ENCODE results near the gene MAGI1.
"Not testable (repeated sequence)": the region's sequence is repeated elsewhere in the genome, so short reads cannot be mapped to it uniquely, and the experiment has no call there.

Gene MAGI1

DNA sequence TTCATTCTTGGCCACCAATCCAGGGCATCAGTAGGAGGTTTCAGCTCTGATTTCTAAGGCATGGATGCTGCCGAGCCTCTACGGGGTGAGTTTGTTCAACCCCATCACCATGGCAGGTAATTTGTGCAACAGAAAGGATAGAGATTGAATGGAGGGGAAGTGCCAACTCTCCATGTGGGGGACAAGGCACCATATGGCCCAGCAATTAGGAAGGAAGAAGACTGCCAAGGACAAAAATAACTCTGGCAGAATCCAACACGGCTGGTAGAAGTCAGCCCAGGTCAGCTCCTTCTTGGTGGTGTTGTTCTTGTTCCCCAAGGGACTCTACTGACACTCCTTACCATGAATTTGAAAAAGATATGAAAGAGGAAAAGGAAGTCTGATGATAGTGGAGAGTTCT lies 503.9 kb downstream of the MAGI1 start:
- DNase-seq (ENCODE audit: low read depth in 3 of 3) = no peak

DNA sequence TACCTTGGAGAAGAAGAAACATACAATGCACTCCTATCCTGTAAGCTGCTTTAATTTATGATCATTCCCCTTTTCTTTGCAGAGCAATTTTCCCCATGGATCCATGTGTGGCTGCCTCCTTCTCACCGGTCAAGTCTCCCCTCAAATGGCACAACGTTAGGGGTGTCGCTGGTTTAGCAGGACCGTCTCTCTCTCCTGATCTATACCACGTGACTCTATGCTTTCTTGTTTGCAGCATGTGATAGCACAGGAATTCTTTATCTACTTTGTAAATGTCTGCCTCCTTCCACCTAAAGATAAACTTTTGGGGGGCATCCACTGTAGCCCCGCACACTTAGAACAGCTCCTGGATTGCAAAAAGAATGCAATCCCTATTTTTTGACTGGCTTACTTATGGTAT lies 506.0 kb downstream of the MAGI1 start:
- DNase-seq (ENCODE audit: low read depth in 3 of 3) = no peak

DNA sequence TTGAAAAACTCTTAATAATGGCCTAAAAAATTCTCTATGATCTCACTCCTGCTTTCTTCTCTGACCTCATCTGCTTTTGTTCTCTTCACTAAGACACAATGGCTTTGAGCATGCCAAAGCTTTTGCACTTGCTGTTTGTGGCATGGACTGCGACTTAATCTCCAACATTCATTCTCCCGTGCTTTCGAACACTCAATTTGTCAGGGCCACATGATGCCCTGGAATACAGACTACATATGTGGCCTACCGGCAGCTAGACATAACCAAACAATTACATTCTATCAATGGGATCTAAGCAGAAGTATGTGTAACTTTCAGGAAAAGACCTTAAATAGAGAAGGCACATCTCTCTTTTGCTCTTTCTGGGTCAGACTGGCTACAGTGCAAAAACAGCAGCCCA lies 506.5 kb downstream of the MAGI1 start:
- no peak for DNase-seq (ENCODE audit: low read depth in 3 of 3)

DNA sequence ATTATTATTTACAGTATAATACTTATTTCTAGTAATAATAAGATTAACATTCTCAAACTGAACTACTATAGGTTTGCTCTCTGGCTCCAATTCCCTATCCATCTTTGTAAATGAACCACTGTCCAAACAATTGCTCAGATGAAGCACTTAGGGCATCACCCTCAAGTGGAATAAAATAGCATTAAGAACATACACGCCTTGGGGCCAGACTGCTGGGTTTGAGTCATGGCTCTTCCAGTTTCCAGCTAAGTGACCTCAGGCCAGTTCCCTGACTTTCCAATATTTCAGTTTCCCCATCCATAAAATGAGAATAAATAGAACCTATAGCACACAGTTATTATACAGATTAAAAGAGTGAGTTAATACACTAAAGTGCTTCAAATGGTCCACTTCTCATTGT lies 507.2 kb downstream of the MAGI1 start:
- no peak for DNase-seq (ENCODE audit: low read depth in 3 of 3)

DNA sequence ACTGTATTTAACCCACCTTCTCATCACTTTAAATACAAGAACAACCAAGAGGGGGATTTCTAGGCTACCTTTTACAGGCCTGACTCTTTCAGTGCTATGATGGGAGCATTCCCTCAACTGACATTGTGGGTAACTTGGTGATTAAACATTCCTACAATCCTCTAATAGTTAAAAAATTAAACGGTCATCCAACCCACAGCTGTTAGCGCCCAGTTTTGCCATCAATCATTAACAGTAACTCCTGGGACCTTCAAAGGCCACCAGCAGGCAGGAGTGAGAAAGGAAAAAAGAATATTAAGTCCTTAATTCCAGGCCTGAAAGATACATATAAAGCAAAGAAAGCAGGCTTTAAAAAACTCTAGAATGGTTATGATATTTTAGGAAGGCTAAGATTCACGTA lies 512.1 kb downstream of the MAGI1 start:
- DNase-seq (ENCODE audit: low read depth in 3 of 3) = no peak

DNA sequence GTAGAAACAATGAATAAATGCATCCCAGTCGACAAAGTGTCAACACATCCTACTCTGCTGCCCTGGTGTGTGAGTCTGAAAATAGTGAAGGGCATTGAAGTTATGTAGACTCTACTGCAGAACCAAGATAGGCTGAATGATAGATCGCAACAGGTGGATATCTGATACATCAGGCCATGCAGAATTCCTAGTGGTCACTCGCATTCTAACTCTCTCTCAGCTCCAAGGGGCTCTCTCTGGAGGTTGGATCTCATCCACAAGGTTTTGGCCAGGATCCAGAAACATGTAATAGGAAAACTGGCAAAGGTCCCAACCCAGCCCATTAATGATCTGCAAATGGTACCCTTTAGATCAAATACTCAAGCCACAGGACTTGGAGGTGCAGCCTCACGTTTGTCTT lies 514.1 kb downstream of the MAGI1 start:
- DNase-seq (ENCODE audit: low read depth in 3 of 3) = no peak

DNA sequence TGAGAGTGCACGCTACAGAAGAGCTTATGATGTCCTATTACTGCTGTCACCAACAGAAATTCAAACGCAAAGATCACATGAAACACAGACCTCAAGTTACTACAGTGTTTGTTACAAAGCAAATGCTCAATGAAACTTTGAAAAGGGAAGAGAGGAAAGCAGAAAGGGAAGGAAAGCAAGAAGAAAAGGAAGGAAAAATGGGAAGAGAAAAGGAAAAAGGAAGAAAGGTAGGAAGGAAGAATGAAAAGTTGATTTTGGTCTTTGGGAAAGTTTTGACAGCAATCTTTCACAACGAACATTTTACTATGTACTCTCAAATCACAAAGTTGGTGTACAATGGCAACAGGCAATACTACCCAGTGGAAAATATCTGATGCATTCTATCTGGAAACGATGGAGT lies 514.8 kb downstream of the MAGI1 start:
- no peak for DNase-seq (ENCODE audit: low read depth in 3 of 3)

DNA sequence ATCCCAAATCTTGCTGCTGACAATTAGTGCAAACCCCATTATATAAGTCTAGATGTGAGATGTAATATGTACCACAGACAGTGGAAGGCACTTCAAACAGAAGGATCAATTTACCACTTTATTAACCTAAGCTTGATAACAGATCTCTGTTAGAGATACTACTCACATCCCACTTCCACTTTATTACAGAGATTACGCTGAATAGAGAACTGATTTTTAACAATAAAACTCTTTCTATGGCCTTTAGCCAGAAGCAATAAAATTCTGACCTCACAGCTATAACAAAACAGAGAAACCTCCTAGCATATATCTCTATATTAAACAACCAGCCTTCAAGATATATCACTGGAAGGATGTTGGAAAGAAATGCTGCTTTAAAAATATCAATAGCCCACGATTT lies 517.7 kb downstream of the MAGI1 start:
- DNase-seq (ENCODE audit: low read depth in 3 of 3) = no peak

DNA sequence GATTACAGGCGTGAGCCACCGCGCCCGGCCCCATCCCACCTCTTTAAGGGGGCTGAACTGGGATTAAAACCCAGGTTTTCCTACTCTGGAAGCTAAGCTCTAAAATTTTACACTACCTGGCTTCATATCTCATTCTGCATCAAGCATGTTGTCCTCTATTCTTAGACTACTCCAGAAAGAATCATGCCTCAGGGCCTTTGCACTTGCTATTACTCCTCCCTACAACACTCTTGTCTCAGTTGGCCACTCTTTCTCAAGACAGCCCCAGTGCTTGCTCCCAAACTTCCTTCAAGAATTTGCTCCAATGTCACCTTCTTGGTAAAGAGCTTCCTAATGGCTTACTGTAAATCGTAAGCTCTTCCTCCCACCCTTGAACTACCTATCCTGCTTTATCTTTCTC lies 521.7 kb downstream of the MAGI1 start:
- DNase-seq (ENCODE audit: low read depth in 3 of 3) = no peak

DNA sequence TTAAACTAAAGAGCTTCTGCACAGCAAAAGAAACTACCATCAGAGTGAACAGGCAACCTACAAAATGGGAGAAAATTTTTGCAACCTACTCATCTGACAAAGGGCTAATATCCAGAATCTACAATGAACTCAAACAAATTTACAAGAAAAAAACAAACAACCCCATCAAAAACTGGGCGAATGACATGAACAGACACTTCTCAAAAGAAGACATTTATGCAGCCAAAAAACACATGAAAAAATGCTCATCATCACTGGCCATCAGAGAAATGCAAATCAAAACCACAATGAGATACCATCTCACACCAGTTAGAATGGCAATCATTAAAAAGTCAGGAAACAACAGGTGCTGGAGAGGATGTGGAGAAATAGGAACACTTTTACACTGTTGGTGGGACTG lies 524.4 kb downstream of the MAGI1 start:
- not testable (repeated sequence) for DNase-seq (ENCODE audit: low read depth in 3 of 3)

DNA sequence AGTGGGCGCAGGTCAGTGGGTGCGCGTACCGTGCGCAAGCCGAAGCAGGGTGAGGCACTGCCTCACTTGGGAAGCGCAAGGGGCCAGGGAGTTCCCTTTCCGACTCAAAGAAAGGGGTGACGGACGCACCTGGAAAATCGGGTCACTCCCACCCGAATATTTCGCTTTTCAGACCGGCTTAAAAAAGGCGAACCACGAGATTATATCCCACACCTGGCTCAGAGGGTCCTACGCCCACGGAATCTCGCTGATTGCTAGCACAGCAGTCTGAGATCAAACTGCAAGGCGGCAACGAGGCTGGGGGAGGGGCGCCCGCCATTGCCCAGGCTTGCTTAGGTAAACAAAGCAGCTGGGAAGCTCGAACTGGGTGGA lies 529.3 kb downstream of the MAGI1 start:
- not testable (repeated sequence) for DNase-seq (ENCODE audit: low read depth in 3 of 3)

DNA sequence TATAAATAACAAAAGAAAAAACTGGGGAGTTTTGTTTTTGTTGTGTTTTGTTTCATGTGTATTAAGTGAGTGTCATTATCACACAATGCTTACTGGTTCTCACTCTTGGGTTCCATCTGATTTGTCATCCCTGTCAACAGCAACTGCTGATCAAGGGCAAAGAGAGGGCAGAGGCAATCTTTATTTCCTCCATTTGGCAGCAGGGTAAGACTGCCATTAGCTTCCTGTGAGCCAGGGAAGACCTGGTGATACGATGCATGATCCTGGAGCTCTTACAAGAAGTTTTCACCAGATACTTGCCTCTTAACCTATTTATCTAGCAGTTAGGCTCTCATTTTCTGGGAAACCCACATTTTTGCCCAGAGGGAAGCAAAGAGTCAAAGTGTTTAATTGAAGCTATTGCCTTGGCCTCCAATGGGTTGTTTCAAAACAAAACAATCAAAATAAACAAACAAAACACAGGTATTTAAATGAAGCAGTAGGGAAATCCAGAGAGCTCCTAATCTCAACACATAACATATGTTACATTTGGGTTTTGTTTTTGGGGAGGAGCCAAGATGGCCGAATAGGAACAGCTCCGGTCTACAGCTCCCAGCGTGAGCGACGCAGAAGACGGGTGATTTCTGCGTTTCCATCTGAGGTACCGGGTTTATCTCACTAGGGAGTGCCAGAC lies 529.8 kb downstream of the MAGI1 start:
- no peak for DNase-seq (ENCODE audit: low read depth in 3 of 3)

DNA sequence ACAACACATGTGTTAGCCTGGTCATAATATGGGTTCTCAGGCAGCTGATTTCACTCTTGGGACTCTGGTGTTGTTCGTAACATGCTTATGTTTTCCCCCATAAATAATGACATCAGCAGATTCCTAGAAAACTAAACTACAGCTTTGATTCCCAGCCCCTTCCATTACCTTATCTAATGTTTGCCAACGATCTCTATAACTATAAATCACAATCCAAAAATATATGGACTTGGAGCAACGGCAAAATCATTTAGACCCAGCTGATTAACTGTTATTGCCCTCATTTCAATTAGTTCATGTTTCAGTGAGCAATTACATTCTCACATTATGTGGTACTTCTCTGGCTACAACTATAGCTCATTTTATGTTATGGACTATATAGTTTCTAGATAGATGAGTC lies 531.3 kb downstream of the MAGI1 start:
- no peak for DNase-seq (ENCODE audit: low read depth in 3 of 3)

DNA sequence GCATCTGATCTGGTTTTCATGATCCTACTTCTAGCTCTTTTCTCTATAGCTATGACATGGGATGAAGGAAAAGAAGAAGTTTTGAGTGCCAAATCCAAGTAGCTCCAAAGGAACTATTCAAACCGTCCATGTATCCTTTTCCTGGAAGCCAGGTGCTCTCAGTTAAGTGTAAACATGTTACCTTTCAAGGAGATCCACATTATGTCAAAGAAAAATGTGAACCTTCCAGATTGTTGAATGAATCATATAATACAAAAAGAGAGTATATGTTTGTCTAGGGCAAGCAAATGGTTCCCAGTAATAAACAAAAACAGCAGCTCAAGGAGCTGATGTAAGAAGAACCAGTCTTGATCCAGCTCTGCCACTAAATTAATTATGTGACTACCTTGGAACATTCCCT lies 534.9 kb downstream of the MAGI1 start:
- no peak for DNase-seq (ENCODE audit: low read depth in 3 of 3)

DNA sequence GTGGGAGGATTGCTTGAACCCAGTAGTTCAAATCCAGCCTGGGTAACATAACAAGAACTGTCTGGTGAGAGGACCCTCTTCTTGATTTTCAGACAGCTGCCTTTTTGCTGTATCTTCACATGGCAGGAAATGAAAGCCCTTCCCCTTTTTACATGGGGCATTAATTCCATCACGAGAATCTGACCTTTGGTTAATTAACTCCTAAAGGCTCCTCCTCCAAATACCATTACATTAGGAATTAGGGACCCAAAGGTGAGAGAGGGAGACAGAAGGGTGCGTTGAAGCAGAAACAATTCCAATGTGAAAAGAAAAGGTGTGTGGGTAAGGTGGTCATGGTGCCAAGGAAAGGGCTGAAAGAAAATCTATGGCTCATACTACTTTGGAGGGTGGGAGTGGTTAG lies 536.2 kb downstream of the MAGI1 start:
- DNase-seq (ENCODE audit: low read depth in 3 of 3) = no peak

DNA sequence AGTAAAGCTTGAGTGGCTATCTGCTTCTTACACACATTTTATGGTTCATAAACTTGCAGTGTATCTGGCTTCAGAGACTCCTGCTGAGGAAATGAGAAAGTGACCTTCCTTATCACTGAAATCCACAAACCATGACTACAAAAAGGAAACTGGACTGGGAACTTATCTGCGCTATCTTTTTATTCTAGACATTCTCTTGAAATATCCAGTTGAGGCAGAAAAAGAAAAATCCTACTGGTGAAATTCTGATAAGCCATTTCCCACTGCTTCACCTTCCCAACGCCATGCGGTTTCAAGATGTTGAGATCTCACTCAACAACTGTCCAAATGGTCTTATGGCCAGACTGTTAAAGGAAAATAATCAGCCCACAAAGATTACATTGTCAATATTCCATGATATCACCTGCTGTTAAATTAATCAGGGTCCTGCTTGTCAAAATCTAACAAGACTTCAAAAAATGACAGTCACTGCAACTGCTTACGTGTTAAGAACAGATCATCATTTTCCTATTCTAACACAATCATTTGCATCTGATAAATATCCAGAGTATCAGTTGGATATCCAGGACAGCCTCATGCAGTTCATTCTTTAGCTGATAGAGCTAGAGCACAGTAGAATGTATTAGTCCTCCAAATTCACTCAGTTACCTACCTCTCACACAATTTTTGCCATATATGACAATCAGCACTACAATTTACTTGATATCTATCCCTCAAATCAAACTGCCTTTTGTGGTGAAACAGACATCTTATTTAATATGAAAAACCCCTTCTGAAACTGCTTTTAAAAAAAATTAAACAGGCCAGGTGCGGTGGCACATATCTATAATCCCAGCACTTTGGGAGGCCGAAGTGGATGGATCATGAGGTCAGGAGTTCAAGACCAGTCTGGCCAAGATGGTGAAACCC lies 538.1 kb downstream of the MAGI1 start:
- no peak for DNase-seq (ENCODE audit: low read depth in 3 of 3)

DNA sequence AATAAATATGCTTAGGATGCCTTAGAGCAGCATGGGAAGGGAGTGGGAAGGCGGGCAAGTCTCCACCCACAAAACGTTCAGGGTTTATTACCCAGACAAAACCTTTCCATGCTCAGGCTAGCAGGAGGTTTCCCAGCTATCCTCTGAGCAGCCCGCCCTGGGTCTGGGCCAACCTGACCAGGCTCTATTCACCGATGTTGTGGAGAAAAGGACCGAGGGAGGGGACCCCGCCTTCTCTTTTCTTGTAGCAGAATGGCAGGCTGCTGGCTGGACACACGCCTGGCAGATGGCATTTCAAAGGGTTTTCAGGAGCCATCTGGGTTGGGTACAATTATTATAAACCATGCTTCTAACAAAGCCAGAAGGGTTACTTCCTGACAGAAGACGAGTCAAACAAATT lies 540.9 kb downstream of the MAGI1 start:
- DNase-seq (ENCODE audit: low read depth in 3 of 3) = no peak

DNA sequence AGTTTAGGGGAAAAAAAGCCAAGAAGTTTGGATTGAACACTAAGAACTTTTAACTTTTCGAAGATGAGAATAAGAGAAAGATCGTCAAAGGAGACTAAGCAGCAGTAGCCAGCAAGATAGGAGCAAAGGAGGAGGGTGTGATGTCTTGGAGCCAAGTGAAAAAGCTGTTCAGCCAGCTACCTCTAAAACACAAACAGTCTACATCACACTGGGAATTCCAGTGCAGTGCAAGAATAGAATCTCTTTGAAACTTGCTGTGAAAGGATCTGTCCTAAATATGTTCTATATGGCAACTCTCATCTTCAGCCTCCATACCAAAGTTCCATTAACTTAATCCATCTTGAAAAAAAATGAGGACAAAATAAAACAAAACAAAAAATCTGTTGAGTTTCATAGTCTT lies 541.5 kb downstream of the MAGI1 start:
- DNase-seq (ENCODE audit: low read depth in 3 of 3) = no peak

DNA sequence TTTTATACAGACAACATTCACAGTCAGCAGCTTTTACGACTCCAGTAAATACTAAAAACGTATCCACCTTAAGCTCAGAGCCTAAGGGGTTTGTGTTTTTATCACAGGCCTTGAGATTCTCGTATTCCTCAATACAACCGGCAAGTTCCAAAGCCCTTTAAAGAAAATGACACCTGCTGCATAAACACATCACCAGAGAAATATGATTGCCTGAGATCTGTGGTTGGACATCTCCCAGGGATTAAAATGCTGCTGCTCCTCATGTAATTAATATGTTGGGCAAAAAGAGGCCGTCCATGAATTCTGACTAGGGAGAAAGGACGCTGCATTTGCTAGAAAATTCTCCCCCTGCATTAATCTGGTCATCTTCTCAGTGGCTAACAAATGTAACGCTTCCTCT lies 544.8 kb downstream of the MAGI1 start:
- DNase-seq (ENCODE audit: low read depth in 3 of 3) = no peak

DNA sequence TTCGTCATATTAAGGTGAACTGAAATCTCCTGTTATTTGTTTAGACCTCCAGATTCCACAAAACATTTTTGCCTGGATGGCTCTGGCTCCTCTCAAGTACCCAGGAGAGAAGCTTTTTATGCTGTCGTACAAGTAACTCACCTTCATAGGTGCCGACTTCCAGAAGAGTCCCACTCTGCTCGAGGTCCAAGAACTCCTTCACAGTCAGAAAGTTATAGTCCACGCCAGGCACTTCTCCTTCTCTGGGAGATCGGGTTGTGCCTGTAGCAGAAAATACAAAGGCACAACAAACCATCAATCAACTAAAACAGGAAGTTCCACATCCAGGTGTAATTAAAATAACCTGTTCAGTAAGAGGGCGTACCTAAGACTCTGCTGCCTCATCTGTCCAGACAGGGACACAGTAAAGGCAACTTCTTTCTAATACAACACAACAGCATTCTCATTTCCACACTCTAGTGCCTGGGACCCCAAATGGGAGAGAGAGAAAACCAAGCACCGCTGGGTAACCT lies 545.3 kb downstream of the MAGI1 start:
- no peak for DNase-seq (ENCODE audit: low read depth in 3 of 3)

DNA sequence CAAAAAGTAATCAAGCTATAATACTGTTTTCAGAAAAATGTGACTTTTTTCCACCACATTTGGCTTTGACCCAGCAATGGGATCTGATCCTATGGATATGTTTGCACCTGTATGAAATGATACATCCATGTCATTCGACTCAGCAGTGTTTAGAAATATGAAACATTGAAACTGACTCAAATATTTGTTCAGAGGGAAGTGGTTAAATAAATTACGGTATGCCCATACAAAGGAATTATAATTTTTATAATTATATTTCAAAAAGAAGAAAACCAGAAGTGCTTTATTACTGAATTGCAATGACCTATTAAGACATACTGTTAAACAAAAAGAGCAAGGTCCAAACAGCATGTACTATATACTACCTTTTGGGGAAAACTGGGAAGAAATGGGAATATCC lies 546.5 kb downstream of the MAGI1 start:
- DNase-seq (ENCODE audit: low read depth in 3 of 3) = no peak

DNA sequence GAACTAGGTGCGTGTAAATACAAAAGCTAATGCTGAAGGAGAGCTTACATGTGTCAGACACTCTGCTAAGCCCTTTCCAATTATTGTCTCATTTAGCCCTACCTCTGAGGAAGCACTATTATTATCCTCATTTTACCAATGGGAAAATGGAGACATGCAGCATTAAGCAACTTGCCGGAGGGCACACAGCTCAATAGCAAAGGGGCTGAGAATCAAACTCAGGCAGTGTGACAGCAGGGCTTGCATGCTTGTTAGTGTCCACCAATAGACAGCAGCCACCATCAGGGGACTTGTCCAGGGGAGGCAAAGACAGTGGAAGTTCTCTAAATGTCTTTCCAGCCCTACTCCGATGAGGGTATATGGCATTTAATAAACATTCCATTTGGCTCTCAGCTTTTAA lies 548.6 kb downstream of the MAGI1 start:
- no peak for DNase-seq (ENCODE audit: low read depth in 3 of 3)

DNA sequence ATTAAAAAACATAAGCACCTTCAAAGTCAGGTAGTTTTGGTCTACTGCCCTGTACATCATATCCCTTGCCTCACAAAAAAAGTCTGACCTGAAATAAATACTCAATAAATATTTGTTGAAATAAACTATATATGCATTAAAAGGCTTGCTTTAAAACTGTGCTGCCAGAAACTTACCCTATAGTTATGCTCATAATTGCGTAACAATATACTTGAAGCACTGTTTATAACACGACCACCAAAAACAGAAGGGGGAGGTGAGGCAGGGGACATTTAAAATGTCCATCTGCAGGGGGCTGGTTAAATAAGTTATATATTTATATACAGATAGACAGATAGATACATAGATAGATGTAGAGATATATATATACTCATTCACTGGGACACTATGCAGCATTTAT lies 549.5 kb downstream of the MAGI1 start:
- no peak for DNase-seq (ENCODE audit: low read depth in 3 of 3)
